Stimulated activated CD4-positive, alpha-beta T cell treated with anti-CD3 and anti-CD28 coated beads, Interleukin-1b, Interleukin-23, amount 100 ng/mL, for 4 hours (primary cell): ENCODE measurements around the gene KLF2.
A peak's percentile ranks its signal among the peaks of the same experiment; 100 is the strongest.

Source experiments
- DNase-seq, 2 donors: peaks; one replicate each; pipeline ENCODE4 v3.0.0-alpha.2; 2020; ENCODE audit warnings: low read depth in 2 of 2

Gene KLF2

GRCh38 chr19:16306728-16307402 lies 17.8 kb upstream of the KLF2 start:
- DNase-seq: no peak

GRCh38 chr19:16308081-16308480 lies 16.5 kb upstream of the KLF2 start:
- no peak for DNase-seq

- no peak for DNase-seq
Measured at GRCh38 chr19:16309643-16310042, 15.0 kb upstream of the KLF2 start.

- no peak for DNase-seq
Measured at GRCh38 chr19:16315825-16316505, 8.7 kb upstream of the KLF2 start.

- no peak for DNase-seq
Measured at GRCh38 chr19:16316506-16316882, 8.1 kb upstream of the KLF2 start.

GRCh38 chr19:16319481-16319880 lies 5.1 kb upstream of the KLF2 start:
- DNase-seq: no peak

GRCh38 chr19:16320987-16321386 lies 3.6 kb upstream of the KLF2 start:
- no peak for DNase-seq

GRCh38 chr19:16325161-16325527 lies 518 bp downstream of the KLF2 start:
- peak in 1 of 2 donors; percentile 27 for DNase-seq

GRCh38 chr19:16325641-16326400 lies 1.2 kb downstream of the KLF2 start:
- peak; percentile 27 to 32 for DNase-seq

GRCh38 chr19:16326401-16327168 lies 2.0 kb downstream of the KLF2 start:
- DNase-seq: no peak

- DNase-seq: no peak
Measured at GRCh38 chr19:16327169-16327475, 2.5 kb downstream of the KLF2 start.

- no peak for DNase-seq
Measured at GRCh38 chr19:16327501-16327900, 2.9 kb downstream of the KLF2 start.

GRCh38 chr19:16327911-16328823 lies 3.5 kb downstream of the KLF2 start:
- no peak for DNase-seq

- no peak for DNase-seq
Measured at GRCh38 chr19:16328824-16329482, 4.3 kb downstream of the KLF2 start.

- DNase-seq: peak; percentile 85 to 89
Measured at GRCh38 chr19:16330368-16330801, 5.8 kb downstream of the KLF2 start.

- no peak for DNase-seq
Measured at GRCh38 chr19:16330806-16331690, 6.4 kb downstream of the KLF2 start.

- no peak for DNase-seq
Measured at GRCh38 chr19:16333001-16333586, 8.5 kb downstream of the KLF2 start.

- DNase-seq: no peak
Measured at GRCh38 chr19:16334411-16334810, 9.8 kb downstream of the KLF2 start.

GRCh38 chr19:16335226-16335625 lies 10.6 kb downstream of the KLF2 start:
- no peak for DNase-seq
